ENCODE measurements around the gene TTC7B.

DNA sequence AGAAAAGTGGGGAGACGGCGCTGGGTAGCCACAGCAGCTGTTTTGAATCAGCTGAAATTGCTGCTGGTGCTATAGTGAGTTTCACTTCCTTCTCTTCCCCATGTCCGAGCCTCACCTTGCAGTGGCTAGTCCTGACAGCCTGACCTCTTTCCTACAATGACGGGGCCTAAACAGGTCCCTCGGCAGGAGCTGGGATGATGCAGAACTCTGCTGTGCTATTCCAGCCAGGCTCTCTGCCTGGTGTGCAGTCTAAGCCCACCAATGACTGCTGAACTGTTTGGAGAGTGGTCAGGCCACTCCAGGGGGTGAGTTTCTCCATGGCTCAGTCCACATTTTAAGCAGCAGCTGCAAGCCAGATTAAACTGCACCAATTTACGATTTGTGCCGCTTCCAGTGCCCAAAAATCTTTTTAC is 207.3 kb downstream of the TTC7B start:
- TF ChIP-seq POLR2AphosphoS5 (IDR thresholded peaks at IDR 0.05; ENCODE audit: low read depth, low read length) (no peak), POLR2A (IDR thresholded peaks at IDR 0.05; ENCODE audit: low read depth, low read length) (no peak), TAF1 (IDR thresholded peaks at IDR 0.05; ENCODE audit: borderline replicate concordance, low read depth, low read length) (no peak)
